Ovary (tissue), 9 donors: ENCODE results near the gene EMSY. TPM values are rescaled to one million over a fixed set of nuclear protein-coding genes. Genes with fewer than 3 reads are reported as not detected.
A peak's percentile ranks its signal among the peaks of the same experiment; 100 is the strongest.

Source experiments
- DNase-seq, 5 donors: peaks; one replicate each; pipeline ENCODE4 v3.0.0-alpha.2; 2019 to 2020
- H3K27ac ChIP-seq, 2 donors: fragments of 200-600 bp; one replicate each; pipeline versions ENCODE4 v1.5.1 to v1.8.0; 2019 to 2022
- H3K27me3 ChIP-seq: fragments of 200-600 bp; one replicate; pipeline ENCODE4 v1.8.0; 2022
- H3K36me3 ChIP-seq: fragments of 200-600 bp; sonication (generic); one replicate; pipeline ENCODE4 v1.5.1; 2019
- H3K4me1 ChIP-seq: one replicate; pipeline ENCODE4 v1.8.1; 2013; ENCODE audit warnings: mild to moderate bottlenecking, moderate library complexity; ENCODE audit not compliant: insufficient read depth
- H3K4me3 ChIP-seq: fragments of 200-600 bp; sonication (generic); one replicate; pipeline ENCODE4 v1.5.1; 2017
- H3K9me3 ChIP-seq, 2 donors: fragments of 200-600 bp in 1 of 2; sonication (generic) in 1 of 2; one replicate each; pipeline versions ENCODE4 v1.5.1 to v1.8.1; 2013 to 2019; ENCODE audit warnings: mild to moderate bottlenecking in 1 of 2, moderate library complexity in 1 of 2
- EP300 ChIP-seq: sonication (generic); formaldehyde crosslinking; IDR thresholded peaks from one replicate; pipeline ENCODE4 v1.6.1; 2017; ENCODE audit warnings: antibody characterized with exemption
- POLR2A ChIP-seq: fragments of 450-650 bp; IDR thresholded peaks from one replicate; pipeline ENCODE4 v1.6.1; 2017; ENCODE audit warnings: antibody characterized with exemption, mild to moderate bottlenecking, moderate library complexity
- WGBS, 3 donors: extraction: QIAGEN DNeasy Blood & Tissue Kit in 1 of 3; methylation state at CpG; one replicate each; pipeline versions ENCODE4 v1.1.5 to v1.1.7; 2013 to 2017; 5-methylcytosine and 5-hydroxymethylcytosine counted together
- intact Hi-C, 4 donors: fragments of 100-400 bp; cut with DNase I; formaldehyde crosslinking; loops; one replicate each; pipeline versions ENCODE4 v1.11.0 to v1.15.1; 2022 to 2023
- polyA plus RNA-seq, 2 donors: library from polyadenylated mRNA; stranded (reverse); fragments of 200-250 nt in 1 of 2; fragments of 350-450 nt in 1 of 2; fragmentation: Illumina TruSeq in 1 of 2; extraction: RNeasy Lipid Tissue Mini Kit (QIAGEN cat#74804) in 1 of 2; gene quantifications; one replicate each; pipeline ENCODE4 v1.2.3, GENCODE V29; 2013 to 2014
- total RNA-seq, 7 donors: library from RNA; depleted of rRNA in 2 of 7; stranded (reverse); fragments of >200 nt in 2 of 7; fragmentation: NEBNext Ultra II Directional in 3 of 7; extraction: Animal tissue kit (Norgen Biotek cat#: 25700) in 3 of 7; gene quantifications; one replicate each; pipeline versions ENCODE4 v1.1.0 to v1.2.4, GENCODE V29; 2016 to 2023
- TF ChIP-seq, protein P1 (sequence below), 3 donors: fragments of 450-650 bp in 2 of 3; fragments of 200-600 bp in 1 of 3; IDR thresholded peaks; one replicate each; pipeline versions ENCODE4 v1.5.1 to v1.8.0; 2016 to 2022; ENCODE audit warnings: antibody characterized with exemption in 3 of 3, mild to moderate bottlenecking in 1 of 3
- donor health status: DM: no; HTN: no; CAD: no; lungs with moderate emphysema.
- donor health status: DM: no; HTN: no; CAD: no.
- donor health status: Bipolar disorder and iron deficiency.
- donor health status: DM: yes; HTN: yes; CAD: no.
- donor health status: DM: no; HTN: no; CAD: no.
- donor health status: DM: yes; HTN: yes; CAD: no.

EMSY gene
- total and polyA plus RNA-seq, 9 donors = 8.8 to 56.0 (median 28.7) TPM

DNA sequence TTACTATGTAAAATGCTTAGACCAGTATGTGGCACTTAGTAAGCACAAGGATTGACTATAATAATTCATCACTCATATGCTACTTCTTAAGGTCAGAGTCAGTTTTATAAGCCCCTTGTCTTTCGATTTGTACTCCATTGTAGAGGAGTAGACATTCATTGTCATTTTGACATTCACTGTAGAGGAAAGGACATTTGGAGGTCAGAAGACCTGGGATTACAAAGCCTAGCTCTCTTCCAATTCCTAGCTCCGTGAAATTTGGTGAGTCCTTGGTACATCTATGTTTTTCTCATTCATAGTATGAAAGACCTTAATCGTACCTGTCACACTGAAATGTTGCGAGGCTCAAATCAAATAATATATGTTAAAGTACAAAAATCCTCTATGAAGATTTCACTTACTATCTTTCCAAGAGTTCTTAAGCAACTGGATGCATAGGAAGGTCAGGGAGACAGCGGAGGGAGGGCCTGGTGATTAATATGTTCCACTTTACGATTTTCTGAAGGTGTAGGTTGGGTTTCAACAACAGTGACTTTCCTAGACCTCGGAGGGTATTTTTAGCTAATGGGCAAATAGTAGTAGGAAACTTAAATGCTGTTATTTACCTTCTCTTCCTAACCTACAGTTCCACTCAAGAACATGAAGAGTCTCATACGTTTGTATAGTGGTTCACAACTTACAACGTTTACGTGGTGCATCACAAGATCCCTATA is 1.4 kb upstream of the EMSY start:
- Histone ChIP-seq H3K4me1 (peaks cover 5% of the 10 kb centered on the region), H3K27me3 (no peaks in the 10 kb centered on the region), H3K4me3 (peak overlapping the region; percentile 99), H3K27ac (no peak overlapping the region), H3K36me3 (no peaks in the 10 kb centered on the region), H3K9me3 (no peaks in the 10 kb centered on the region)
- 33 to 38% (median 34%) methylated on average over 10 of the region's 10 CpGs for WGBS, 3 donors
- intact Hi-C loops = loop anchor here in 2 of 4 donors (5.0 kb wide), 1 partner anchor 61 kb away; the partner anchor contains the start of genes GVQW3 (in 2 of the 2) and THAP12 (in 2 of the 2)
- no peak for DNase-seq
- TF ChIP-seq EP300 (no peak), POLR2A (no peak)
- TF ChIP-seq, protein P1, sequence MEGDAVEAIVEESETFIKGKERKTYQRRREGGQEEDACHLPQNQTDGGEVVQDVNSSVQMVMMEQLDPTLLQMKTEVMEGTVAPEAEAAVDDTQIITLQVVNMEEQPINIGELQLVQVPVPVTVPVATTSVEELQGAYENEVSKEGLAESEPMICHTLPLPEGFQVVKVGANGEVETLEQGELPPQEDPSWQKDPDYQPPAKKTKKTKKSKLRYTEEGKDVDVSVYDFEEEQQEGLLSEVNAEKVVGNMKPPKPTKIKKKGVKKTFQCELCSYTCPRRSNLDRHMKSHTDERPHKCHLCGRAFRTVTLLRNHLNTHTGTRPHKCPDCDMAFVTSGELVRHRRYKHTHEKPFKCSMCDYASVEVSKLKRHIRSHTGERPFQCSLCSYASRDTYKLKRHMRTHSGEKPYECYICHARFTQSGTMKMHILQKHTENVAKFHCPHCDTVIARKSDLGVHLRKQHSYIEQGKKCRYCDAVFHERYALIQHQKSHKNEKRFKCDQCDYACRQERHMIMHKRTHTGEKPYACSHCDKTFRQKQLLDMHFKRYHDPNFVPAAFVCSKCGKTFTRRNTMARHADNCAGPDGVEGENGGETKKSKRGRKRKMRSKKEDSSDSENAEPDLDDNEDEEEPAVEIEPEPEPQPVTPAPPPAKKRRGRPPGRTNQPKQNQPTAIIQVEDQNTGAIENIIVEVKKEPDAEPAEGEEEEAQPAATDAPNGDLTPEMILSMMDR (IDR thresholded peaks at IDR 0.05) = no peak

DNA sequence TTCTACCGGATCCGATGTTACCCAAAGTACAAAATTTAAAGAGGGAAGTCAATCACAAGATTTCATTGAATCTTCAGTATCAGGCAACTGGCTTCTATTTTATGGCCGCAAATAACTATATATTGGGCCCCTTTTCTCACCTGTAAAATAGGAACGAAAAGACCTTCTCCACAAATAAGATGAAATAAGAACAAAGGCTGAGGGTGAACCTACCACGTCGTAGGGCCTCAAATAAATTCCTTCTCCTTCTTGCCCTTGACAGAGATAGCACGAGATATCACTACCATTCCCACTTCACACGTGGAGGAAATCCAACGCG is 794 bp upstream of the EMSY start:
- peak overlapping the region; percentile 99 for H3K4me3 ChIP-seq
- intact Hi-C loops = loop anchor here in 2 of 4 donors (5.0 kb wide), 1 partner anchor 62 kb away; the partner anchor contains the start of genes GVQW3 (in 2 of the 2) and THAP12 (in 2 of the 2)

DNA sequence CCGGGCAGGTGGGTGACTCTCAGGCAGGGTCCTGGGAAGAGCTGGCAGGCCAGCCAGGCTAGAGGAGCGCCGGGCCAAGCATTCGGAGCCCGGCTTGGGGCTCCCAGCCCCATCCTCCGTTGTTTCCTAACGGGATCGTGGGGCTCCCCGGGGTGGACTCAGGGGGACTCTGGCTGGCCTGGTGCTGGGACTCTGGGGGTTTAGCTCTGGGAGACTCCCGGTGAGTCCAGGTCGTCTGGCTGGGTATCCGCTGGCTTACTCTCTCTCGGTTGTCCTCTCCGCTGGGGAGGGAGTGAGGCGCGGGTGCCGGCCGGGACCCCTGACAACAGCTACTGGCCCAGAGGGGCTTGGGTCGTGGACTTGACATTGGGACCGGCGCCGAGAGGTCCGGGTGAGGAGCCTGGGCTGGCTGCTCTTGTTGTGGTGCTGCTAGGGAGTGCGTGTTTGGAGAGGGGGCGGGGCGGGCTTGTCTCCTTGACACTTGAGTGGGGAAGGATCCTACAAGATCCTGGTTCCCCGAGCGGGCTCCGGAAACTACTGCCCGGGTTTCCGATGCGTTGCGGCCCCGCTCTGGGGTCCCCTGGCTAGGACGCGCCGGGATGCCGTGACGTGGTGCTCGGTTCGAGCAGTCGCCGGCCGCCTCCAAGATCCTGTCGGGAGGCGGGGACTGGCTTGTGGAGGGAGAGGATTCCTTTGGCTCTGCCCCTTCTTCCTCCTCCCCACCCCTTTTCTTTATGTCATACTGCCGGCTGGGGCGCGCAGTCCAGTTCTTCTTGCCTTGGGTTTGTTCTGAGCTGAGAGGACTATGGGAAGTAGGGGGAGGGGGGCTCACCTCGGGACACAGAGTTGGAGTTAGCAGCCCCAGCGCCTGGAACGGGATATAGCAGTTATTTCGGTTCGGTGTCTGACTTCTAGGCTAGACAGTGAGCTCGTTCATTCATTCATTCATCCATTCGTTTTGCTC is 585 bp downstream of the EMSY start:
- 0 to 1% (median 1%) methylated on average over 55 to 56 of the region's 56 CpGs for WGBS, 3 donors
- Histone ChIP-seq H3K9me3 (no peaks in the 10 kb centered on the region), H3K4me1 (peaks cover 5% of the 10 kb centered on the region), H3K27me3 (no peaks in the 10 kb centered on the region), H3K36me3 (no peaks in the 10 kb centered on the region), H3K4me3 (peak overlapping the region; percentile 99), H3K27ac (peak overlapping the region; percentile 74 to 84)
- DNase-seq = peak; percentile 57 to 78 (median 76)
- no peak for TF ChIP-seq POLR2A
- no peak for TF ChIP-seq EP300
- TF ChIP-seq, protein P1 (IDR thresholded peaks at IDR 0.05) = no peak
- intact Hi-C loops = no loop called here

More for the DNA sequence above, 794 bp upstream of the EMSY start:
- Histone ChIP-seq H3K27me3 (no peaks in the 10 kb centered on the region), H3K27ac (peak overlapping the region; percentile 74), H3K9me3 (no peaks in the 10 kb centered on the region), H3K36me3 (no peaks in the 10 kb centered on the region), H3K4me1 (peaks cover 5% of the 10 kb centered on the region)
- no peak for DNase-seq
- 0 to 1% (median 1%) methylated on average over 10 of the region's 10 CpGs for WGBS, 3 donors
- TF ChIP-seq, protein P1 (IDR thresholded peaks at IDR 0.05) = peak in 1 of 3 donors; percentile 6
- TF ChIP-seq EP300 = no peak

DNA sequence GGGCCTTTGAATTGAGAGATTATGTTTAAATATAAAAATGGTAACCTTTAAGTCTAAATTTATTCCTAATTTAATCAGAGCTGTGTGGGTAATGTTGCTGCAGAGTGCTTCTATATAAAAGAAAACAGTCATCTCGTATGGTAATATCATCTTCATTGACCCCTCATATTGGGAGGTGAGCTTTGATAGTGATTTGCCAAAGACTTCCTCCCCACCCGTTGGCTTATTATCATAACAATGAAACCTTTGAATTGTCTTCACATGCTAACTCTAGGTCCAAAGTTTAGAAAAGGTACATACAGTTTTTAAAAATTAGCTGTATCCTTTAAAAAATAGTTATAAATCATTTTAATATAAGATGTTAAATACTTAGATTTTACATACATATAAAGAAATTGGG is 3.7 kb downstream of the EMSY start:
- H3K36me3 ChIP-seq = no peaks in the 10 kb centered on the region
- WGBS, 3 donors = 32 to 54% (median 46%) methylated on average over 2 of the region's 2 CpGs
- no peak overlapping the region for H3K27ac ChIP-seq
- peaks cover 2% of the 10 kb centered on the region for H3K4me1 ChIP-seq
- no peak overlapping the region for H3K4me3 ChIP-seq
- H3K27me3 ChIP-seq = no peaks in the 10 kb centered on the region
- no peak for DNase-seq
- intact Hi-C loops = no loop called here
- TF ChIP-seq EP300 (no peak), POLR2A (no peak)
- TF ChIP-seq, protein P1 (IDR thresholded peaks at IDR 0.05) = no peak
- no peaks in the 10 kb centered on the region for H3K9me3 ChIP-seq
